GM18519 (cell line): ENCODE data around the gene ANO7.

Source experiments
- ATAC-seq: cut with Tn5 transposase; IDR thresholded peaks from one replicate; pipeline ENCODE4 v1.9.1; 2021; ENCODE audit warnings: mild to moderate bottlenecking, moderate library complexity; ENCODE audit not compliant: unreplicated experiment, low FRiP score

The ANO7 gene

DNA sequence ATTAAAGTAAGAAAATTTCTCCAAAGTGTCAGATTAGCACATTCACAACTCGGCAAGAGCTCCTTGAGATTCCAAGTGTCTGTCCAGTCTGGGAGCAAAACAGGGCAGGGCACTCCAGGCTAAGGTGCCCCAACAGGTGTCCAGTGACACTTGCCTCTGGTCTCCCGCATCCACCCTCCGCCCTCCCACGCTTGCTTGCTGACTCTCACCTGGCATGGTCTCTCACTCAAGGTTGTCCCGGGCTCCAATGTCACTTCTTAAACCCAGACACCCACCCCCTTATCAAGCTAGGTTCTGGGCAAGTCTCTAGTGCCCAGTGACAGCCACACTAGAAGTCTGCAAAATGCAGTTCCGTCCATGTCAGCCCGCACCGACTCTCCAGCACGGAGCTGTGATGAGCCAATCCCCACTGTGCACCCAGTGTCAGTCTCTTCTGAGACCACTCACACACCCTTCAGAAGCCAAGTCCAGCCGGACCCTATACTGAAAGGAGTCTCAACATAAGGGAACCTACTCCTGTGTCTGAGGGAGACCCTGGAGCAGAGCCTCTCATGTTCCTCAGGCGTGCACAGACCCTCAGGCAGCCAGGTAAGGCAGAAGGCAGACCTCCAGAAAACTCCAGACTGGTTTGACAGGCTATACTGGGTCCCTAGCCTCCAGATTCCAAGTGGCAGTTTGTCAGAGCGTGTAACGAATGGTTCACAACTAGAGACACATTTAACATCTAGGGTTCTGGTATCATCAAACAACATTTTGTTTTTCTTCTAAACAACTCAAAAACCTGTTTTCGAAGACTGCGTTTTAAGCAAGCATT, 81.4 kb downstream of the ANO7 start:
- no peak for ATAC-seq

DNA sequence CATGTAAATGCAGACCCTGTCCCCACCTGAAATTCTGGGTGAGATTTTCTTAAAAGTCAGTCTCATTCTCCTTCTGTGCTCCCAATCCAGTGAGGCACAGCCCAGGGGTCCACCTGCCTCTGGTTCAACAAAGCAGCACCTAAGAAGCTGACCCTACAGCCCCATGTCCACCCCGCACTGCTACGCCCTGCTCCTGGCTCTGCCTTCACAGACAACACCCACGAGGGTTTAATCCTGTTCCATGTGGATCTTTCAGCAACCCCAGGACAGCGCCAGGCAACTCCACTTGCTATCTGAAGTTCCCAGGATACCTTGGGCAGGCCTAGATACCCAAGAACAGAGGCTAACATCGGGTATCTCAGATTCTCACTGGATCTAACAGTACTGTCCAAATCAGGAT, 82.1 kb downstream of the ANO7 start:
- ATAC-seq: no peak

DNA sequence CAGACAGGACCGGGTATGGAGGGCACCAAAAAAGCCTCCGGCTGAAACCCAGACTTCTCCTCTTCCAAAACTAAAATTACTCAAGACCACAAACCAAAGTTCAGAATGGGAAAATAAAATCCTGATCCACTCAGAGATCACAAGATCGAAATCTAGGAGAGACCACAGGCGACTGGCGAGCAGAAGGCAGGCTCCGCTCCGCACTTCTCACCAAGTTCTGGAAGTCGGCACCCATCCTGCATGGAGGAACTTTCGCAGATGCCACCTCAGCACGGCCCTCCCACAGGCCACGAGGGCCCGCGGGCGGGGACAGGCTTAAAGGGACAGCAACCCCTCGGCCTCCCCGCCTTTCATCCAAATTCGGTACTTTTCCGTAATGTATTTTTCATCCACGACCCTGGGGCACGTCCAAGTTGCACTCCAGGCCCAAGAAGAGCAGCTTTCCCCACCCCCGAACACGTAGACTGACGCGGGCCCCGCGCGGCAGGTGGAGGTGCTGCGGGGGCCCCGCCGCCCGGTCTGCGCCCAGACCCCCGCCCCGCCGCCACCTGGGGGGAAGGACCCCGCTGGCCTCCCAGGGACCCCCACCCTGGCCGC, 83.3 kb downstream of the ANO7 start:
- no peak for ATAC-seq

DNA sequence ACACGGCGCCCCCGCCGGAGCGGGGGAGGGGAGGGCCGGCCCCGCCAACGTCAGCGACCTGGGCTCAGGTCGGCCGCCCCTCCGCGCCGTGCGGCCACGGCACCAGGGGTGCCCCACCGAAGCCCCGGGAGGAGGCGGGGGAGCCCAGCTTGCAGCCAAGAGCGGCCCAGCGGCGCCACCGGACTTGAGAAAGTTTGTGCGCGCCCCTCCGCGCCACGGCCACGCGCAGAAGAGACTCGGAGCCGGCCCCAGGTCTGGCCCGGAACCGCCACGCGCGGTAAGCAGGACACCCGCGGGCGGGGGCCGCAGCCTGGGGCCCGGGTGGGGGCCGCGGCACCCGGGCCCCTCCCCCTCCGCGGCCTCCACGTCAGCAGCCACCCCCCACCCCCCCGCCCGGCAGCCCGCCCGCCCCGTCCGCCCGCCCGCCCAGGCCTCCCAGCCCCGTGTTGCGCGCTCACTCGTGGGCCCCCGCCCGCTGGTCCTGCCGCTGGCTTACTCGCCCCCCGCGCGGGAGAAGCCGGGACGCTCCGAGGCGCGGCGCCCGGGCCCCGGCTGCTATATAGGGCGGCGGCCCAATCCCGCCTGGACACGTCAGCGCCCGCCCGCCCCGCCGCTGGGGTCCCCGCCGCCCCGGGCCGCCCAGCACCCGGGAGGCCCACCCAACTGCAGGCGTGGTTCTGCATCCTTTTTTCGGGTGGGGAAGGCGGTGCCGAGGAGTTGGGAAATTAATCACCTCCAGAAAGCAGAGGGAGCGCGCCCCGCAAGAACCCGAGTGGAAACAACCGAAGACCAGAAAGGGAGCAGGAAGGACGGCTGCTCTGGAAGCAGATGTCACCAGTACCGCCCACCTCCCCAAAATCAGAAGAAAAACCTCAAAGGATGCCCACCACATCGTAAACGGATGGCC, 84.1 kb downstream of the ANO7 start:
- ATAC-seq: no peak

DNA sequence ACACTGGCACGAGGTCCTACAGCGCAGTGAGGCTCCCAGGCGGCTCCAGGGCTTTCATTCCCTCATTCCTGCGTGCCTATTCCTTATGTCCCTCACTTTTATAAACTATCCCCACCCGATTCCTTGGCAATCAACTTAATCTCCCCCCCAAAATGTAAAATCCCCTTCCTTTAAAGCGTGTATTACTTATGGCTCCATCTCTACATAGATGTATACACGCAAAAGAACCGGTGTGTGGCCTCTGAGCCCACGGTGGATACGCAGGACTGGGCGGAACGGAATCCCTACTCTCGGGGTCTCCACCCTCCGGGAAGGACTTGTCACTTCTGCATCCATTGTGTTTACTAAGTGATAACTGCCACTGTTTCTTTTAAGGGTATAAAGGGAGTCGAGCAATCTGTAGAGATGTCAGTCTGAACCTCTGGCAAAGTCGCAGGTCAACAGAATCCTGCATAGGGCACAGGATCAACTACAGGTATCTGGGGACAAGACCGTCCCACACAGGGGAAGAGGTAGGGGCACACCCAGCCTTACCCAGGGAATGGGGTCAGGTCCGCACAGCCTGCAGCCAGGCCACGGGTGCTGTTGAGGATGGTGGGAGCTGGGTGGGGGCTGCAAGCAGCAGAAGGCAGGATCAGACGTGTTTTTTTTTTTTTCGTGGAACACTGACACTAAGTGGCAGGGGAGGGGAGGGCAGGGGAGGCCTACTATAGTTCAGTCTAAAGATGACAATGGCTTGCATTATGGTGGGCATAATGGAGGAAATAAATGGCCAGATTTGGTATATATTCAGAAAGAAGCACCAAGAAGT, 84.9 kb downstream of the ANO7 start:
- ATAC-seq: no peak

DNA sequence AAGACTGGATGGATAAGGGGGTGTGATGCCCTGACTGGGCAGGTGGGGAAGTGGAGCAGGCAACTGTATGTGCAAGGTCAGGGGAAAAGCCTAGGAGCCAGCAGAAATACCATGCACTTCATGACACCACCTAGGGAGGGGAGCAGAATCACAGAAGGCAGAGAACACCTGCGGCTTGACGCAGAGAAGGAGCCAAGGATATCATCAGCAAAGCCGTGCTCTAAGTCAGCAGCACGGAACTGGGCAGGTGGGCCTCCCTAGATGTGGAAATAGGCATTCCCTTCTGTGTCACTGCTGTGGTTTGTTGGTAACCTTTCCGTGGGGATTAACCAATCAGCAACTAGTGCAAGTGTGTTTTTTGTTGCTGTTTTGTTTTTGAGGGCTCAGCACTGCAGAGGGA, 85.7 kb downstream of the ANO7 start:
- no peak for ATAC-seq
